ENCODE results near the gene AXIN1.

DNA sequence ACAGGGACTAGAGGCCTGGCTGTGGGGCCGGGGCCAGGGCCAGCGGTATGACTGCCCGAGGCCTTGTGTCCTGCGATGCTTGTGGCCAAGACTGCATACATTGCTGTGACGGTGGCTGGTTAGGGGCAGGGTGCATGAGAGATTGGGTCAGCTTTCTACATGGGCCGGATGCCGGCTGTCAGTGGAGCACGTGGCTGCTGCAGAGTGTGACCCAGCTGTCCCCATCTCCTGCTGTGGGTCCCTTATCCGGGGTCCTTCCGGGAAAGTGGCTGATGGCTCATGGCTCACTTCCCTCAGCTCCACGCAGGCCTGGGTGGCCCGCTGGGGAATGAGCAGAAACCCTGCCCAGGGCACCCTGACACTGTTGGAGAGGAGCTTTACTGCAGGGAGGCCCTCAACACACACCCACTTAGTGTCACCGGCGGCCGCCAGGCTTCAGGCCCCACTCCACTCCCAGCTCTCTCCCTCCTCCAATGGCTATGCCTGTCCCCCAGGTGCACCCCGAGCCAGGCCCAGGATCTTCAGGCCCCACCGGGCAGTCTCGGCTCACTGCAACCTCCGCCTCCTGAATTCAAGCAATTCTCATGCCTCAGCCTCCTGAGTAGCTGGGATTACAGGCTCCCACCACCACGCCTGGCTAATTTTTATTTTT lies 76.0 kb downstream of the AXIN1 start:
- TF ChIP-seq, protein P1, sequence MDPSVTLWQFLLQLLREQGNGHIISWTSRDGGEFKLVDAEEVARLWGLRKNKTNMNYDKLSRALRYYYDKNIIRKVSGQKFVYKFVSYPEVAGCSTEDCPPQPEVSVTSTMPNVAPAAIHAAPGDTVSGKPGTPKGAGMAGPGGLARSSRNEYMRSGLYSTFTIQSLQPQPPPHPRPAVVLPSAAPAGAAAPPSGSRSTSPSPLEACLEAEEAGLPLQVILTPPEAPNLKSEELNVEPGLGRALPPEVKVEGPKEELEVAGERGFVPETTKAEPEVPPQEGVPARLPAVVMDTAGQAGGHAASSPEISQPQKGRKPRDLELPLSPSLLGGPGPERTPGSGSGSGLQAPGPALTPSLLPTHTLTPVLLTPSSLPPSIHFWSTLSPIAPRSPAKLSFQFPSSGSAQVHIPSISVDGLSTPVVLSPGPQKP (CRISPR knock-in tag; IDR thresholded peaks at IDR 0.05): no peak
- TF ChIP-seq, protein P2, sequence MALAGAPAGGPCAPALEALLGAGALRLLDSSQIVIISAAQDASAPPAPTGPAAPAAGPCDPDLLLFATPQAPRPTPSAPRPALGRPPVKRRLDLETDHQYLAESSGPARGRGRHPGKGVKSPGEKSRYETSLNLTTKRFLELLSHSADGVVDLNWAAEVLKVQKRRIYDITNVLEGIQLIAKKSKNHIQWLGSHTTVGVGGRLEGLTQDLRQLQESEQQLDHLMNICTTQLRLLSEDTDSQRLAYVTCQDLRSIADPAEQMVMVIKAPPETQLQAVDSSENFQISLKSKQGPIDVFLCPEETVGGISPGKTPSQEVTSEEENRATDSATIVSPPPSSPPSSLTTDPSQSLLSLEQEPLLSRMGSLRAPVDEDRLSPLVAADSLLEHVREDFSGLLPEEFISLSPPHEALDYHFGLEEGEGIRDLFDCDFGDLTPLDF (CRISPR knock-in tag; IDR thresholded peaks at IDR 0.05): no peak
- TF ChIP-seq, protein P3, sequence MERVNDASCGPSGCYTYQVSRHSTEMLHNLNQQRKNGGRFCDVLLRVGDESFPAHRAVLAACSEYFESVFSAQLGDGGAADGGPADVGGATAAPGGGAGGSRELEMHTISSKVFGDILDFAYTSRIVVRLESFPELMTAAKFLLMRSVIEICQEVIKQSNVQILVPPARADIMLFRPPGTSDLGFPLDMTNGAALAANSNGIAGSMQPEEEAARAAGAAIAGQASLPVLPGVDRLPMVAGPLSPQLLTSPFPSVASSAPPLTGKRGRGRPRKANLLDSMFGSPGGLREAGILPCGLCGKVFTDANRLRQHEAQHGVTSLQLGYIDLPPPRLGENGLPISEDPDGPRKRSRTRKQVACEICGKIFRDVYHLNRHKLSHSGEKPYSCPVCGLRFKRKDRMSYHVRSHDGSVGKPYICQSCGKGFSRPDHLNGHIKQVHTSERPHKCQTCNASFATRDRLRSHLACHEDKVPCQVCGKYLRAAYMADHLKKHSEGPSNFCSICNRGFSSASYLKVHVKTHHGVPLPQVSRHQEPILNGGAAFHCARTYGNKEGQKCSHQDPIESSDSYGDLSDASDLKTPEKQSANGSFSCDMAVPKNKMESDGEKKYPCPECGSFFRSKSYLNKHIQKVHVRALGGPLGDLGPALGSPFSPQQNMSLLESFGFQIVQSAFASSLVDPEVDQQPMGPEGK (CRISPR knock-in tag; IDR thresholded peaks at IDR 0.05; ENCODE audit: borderline replicate concordance): no peak
- TF ChIP-seq, protein P4, sequence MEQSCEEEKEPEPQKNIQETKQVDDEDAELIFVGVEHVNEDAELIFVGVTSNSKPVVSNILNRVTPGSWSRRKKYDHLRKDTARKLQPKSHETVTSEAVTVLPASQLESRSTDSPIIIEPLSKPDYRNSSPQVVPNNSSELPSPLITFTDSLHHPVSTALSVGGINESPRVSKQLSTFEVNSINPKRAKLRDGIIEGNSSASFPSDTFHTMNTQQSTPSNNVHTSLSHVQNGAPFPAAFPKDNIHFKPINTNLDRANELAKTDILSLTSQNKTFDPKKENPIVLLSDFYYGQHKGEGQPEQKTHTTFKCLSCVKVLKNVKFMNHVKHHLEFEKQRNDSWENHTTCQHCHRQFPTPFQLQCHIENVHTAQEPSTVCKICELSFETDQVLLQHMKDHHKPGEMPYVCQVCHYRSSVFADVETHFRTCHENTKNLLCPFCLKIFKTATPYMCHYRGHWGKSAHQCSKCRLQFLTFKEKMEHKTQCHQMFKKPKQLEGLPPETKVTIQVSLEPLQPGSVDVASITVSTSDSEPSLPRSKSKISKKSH (CRISPR knock-in tag; IDR thresholded peaks at IDR 0.05): no peak
- no peak for TF ChIP-seq NR3C1 (CRISPR knock-in tag; IDR thresholded peaks at IDR 0.05)

Data from K562 (cell line).